NOMO-1 (cell line): ENCODE data around the gene OCEL1.

Experiments used
- DNase-seq, 2 experiments: peaks; one replicate each; lab custom pipeline; 2025; ENCODE audit not compliant: unreplicated experiment in 2 of 2; lab: John Stamatoyannopoulos, UW

OCEL1 gene

GRCh38 chr19:17209126-17210036 lies 16.6 kb upstream of the OCEL1 start:
- no peak for DNase-seq

- DNase-seq = no peak
Observed at GRCh38 chr19:17210296-17210695, 15.7 kb upstream of the OCEL1 start.

- DNase-seq = no peak
Observed at GRCh38 chr19:17211547-17212446, 14.2 kb upstream of the OCEL1 start.

- no peak for DNase-seq
Observed at GRCh38 chr19:17213334-17213733, 12.7 kb upstream of the OCEL1 start.

GRCh38 chr19:17214508-17215126 lies 11.4 kb upstream of the OCEL1 start:
- no peak for DNase-seq

GRCh38 chr19:17215127-17215971 lies 10.7 kb upstream of the OCEL1 start, which contains the start of gene USE1:
Gene USE1 (plus strand): TSS chr19:17215357. CDS start chr19:17215406, 49 bp downstream.
- DNase-seq = peak; percentile 93 to 94

GRCh38 chr19:17216058-17216670 lies 9.9 kb upstream of the OCEL1 start:
- DNase-seq = no peak

- no peak for DNase-seq
Observed at GRCh38 chr19:17219286-17219685, 6.7 kb upstream of the OCEL1 start.

- peak; percentile 42 to 67 for DNase-seq
Observed at GRCh38 chr19:17220207-17220758, 5.7 kb upstream of the OCEL1 start.

- no peak for DNase-seq
Observed at GRCh38 chr19:17225053-17225452, 973 bp upstream of the OCEL1 start.

GRCh38 chr19:17227798-17228367 lies 1.9 kb downstream of the OCEL1 start:
- no peak for DNase-seq

GRCh38 chr19:17229890-17230289 lies 3.9 kb downstream of the OCEL1 start:
- DNase-seq = no peak

- DNase-seq = no peak
Observed at GRCh38 chr19:17232258-17232657, 6.2 kb downstream of the OCEL1 start.

- DNase-seq = no peak
Observed at GRCh38 chr19:17234911-17235299, 8.9 kb downstream of the OCEL1 start.

GRCh38 chr19:17235300-17235970 lies 9.4 kb downstream of the OCEL1 start:
- peak; percentile 18 to 20 for DNase-seq

GRCh38 chr19:17235971-17236777 lies 10.1 kb downstream of the OCEL1 start:
- DNase-seq = no peak

- DNase-seq = no peak
Observed at GRCh38 chr19:17236811-17237543, 11.0 kb downstream of the OCEL1 start.
